ENCODE measurements around the gene COQ8A. TPM values are rescaled to one million over a fixed set of nuclear protein-coding genes. Genes with fewer than 3 reads are reported as not detected.

Gene COQ8A
- total RNA-seq, 4 donors from 2014 or later, result 46.0 to 80.5 (median 67.7) TPM

GRCh38 chr1:226977643-226978431, 37.7 kb downstream of the COQ8A start:
- in situ Hi-C loops (cut with MboI; ENCODE audit: low pct_ligation_motif_present in 1 of 4, low pct_unique_long_range_greater_than_20kb in 1 of 4, low sequenced_read_pairs in 3 of 4) (loop anchor here in 1 of 4 donors (10.0 kb wide), 1 partner anchor 63 kb away; no protein-coding TSS in a partner anchor), intact Hi-C loops (cut with DNase I; ENCODE audit: low total_unique reads) (no loop called here)
- H3K27ac ChIP-seq, result no peak overlapping the region
- no peak overlapping the region for H3K4me3 ChIP-seq
- H3K27me3 ChIP-seq, result no peaks in the 10 kb centered on the region
- H3K4me1 ChIP-seq, result peaks cover 17 to 28% (median 23%) of the 10 kb centered on the region in 4 donors
- no peaks in the 10 kb centered on the region for H3K9me3 ChIP-seq
- DNase-seq, result no peak
- WGBS, 2 donors (ENCODE audit: low coverage in 1 of 2), result 93 to 96% methylated on average over 14 to 19 of the region's 20 CpGs
- TF ChIP-seq CTCF (IDR thresholded peaks at IDR 0.05) (no peak), POLR2A (IDR thresholded peaks at IDR 0.05) (no peak), POLR2AphosphoS5 (IDR thresholded peaks at IDR 0.05) (no peak), EP300 (IDR thresholded peaks at IDR 0.05; ENCODE audit: low read depth) (no peak)
- H3K36me3 ChIP-seq, result no peaks in the 10 kb centered on the region

GRCh38 chr1:226978432-226979114, 38.5 kb downstream of the COQ8A start:
- intact Hi-C loops (cut with DNase I; ENCODE audit: low total_unique reads) (no loop called here), in situ Hi-C loops (cut with MboI; ENCODE audit: low pct_ligation_motif_present in 1 of 4, low pct_unique_long_range_greater_than_20kb in 1 of 4, low sequenced_read_pairs in 3 of 4) (loop anchor here in 1 of 4 donors (10.0 kb wide), 1 partner anchor 64 kb away; no protein-coding TSS in a partner anchor)
- WGBS, 2 donors (ENCODE audit: low coverage in 1 of 2), result 93% methylated on average over 10 of the region's 10 CpGs; no CpG with 5 or more reads in 1 of the 2 donors
- TF ChIP-seq CTCF (IDR thresholded peaks at IDR 0.05) (no peak), POLR2A (IDR thresholded peaks at IDR 0.05) (no peak), EP300 (IDR thresholded peaks at IDR 0.05; ENCODE audit: low read depth) (no peak), POLR2AphosphoS5 (IDR thresholded peaks at IDR 0.05) (no peak)
- Histone ChIP-seq H3K27ac (no peak overlapping the region), H3K4me1 (peaks cover 13 to 21% (median 16%) of the 10 kb centered on the region in 4 donors), H3K27me3 (no peaks in the 10 kb centered on the region), H3K36me3 (no peaks in the 10 kb centered on the region), H3K9me3 (no peaks in the 10 kb centered on the region), H3K4me3 (no peak overlapping the region)
- no peak for DNase-seq

- H3K4me3 ChIP-seq, result no peak overlapping the region
- TF ChIP-seq CTCF (IDR thresholded peaks at IDR 0.05) (no peak), POLR2A (IDR thresholded peaks at IDR 0.05) (no peak)
- H3K4me1 ChIP-seq, result peaks cover 10 to 16% (median 12%) of the 10 kb centered on the region in 4 donors
- intact Hi-C loops (cut with DNase I; ENCODE audit: low total_unique reads), result no loop called here
- H3K36me3 ChIP-seq, result no peaks in the 10 kb centered on the region
- H3K27me3 ChIP-seq, result no peaks in the 10 kb centered on the region
- in situ Hi-C loops (cut with MboI; ENCODE audit: low pct_ligation_motif_present in 1 of 4, low pct_unique_long_range_greater_than_20kb in 1 of 4, low sequenced_read_pairs in 3 of 4), result loop anchor here in 1 of 4 donors (10.0 kb wide), 1 partner anchor 64 kb away; no protein-coding TSS in a partner anchor
- WGBS, 2 donors (ENCODE audit: low coverage in 1 of 2), result 99% methylated on average over 13 of the region's 15 CpGs; no CpG with 5 or more reads in 1 of the 2 donors
- no peak for DNase-seq
- no peaks in the 10 kb centered on the region for H3K9me3 ChIP-seq
- no peak overlapping the region for H3K27ac ChIP-seq
Observed at GRCh38 chr1:226979115-226979516, 39.0 kb downstream of the COQ8A start.

GRCh38 chr1:226979517-226980121, 39.5 kb downstream of the COQ8A start:
- 88% methylated on average over 11 of the region's 12 CpGs; no CpG with 5 or more reads in 1 of the 2 donors for WGBS, 2 donors (ENCODE audit: low coverage in 1 of 2)
- no peak overlapping the region for H3K27ac ChIP-seq
- H3K9me3 ChIP-seq, result no peaks in the 10 kb centered on the region
- H3K27me3 ChIP-seq, result no peaks in the 10 kb centered on the region
- no peak for TF ChIP-seq EP300 (IDR thresholded peaks at IDR 0.05; ENCODE audit: low read depth)
- TF ChIP-seq CTCF (IDR thresholded peaks at IDR 0.05), result no peak
- no peak for TF ChIP-seq POLR2A (IDR thresholded peaks at IDR 0.05)
- TF ChIP-seq POLR2AphosphoS5 (IDR thresholded peaks at IDR 0.05), result no peak
- H3K4me3 ChIP-seq, result no peak overlapping the region
- in situ Hi-C loops (cut with MboI; ENCODE audit: low pct_ligation_motif_present in 1 of 4, low pct_unique_long_range_greater_than_20kb in 1 of 4, low sequenced_read_pairs in 3 of 4) (loop anchor here in 1 of 4 donors (10.0 kb wide), 1 partner anchor 65 kb away; no protein-coding TSS in a partner anchor), intact Hi-C loops (cut with DNase I; ENCODE audit: low total_unique reads) (no loop called here)
- H3K4me1 ChIP-seq, result peaks cover 5 to 11% (median 8%) of the 10 kb centered on the region in 4 donors
- no peak for DNase-seq
- H3K36me3 ChIP-seq, result no peaks in the 10 kb centered on the region
